GM21825 (cell line): ENCODE measurements around the gene TRAF4.

Experiments
- ATAC-seq: cut with Tn5 transposase; IDR thresholded peaks from one replicate; pipeline ENCODE4 v1.9.1; 2021; ENCODE audit warnings: mild to moderate bottlenecking, moderate library complexity; ENCODE audit not compliant: unreplicated experiment

Gene TRAF4

GRCh38 chr17:28743243-28744103, at the start of gene TRAF4:
TRAF4 (plus strand) TSS chr17:28744011; CDS start chr17:28744113, 102 bp downstream.
- ATAC-seq: peak; percentile 56

GRCh38 chr17:28698253-28698941, 45.4 kb upstream of the TRAF4 start:
- ATAC-seq: no peak

- ATAC-seq: no peak
Observed at GRCh38 chr17:28700278-28700677, 43.5 kb upstream of the TRAF4 start.

- no peak for ATAC-seq
Observed at GRCh38 chr17:28700830-28701492, 42.9 kb upstream of the TRAF4 start.

- no peak for ATAC-seq
Observed at GRCh38 chr17:28702026-28702751, 41.6 kb upstream of the TRAF4 start.

- no peak for ATAC-seq
Observed at GRCh38 chr17:28702752-28703150, 41.1 kb upstream of the TRAF4 start.

GRCh38 chr17:28703552-28704218, 40.1 kb upstream of the TRAF4 start:
- no peak for ATAC-seq

GRCh38 chr17:28704219-28704858, 39.5 kb upstream of the TRAF4 start:
- no peak for ATAC-seq

- no peak for ATAC-seq
Observed at GRCh38 chr17:28705074-28705659, 38.6 kb upstream of the TRAF4 start.

GRCh38 chr17:28705728-28706334, 38.0 kb upstream of the TRAF4 start:
- no peak for ATAC-seq

GRCh38 chr17:28706471-28707338, 37.1 kb upstream of the TRAF4 start:
- ATAC-seq: no peak

GRCh38 chr17:28707339-28707720, 36.5 kb upstream of the TRAF4 start:
- ATAC-seq: no peak

GRCh38 chr17:28710861-28711722, 32.7 kb upstream of the TRAF4 start:
- ATAC-seq: peak; percentile 45

- peak; percentile 14 for ATAC-seq
Observed at GRCh38 chr17:28711723-28712031, 32.1 kb upstream of the TRAF4 start, which contains the start of gene PROCA1. PROCA1 (minus strand) TSS chr17:28711888; CDS start chr17:28711660, 228 bp downstream.

- no peak for ATAC-seq
Observed at GRCh38 chr17:28712032-28712704, 31.6 kb upstream of the TRAF4 start.

GRCh38 chr17:28712705-28713415, 31.0 kb upstream of the TRAF4 start:
- no peak for ATAC-seq
